Breast epithelium (tissue), 3 donors: ENCODE results near the gene LEP.

Experiments used
- POLR2AphosphoS5 ChIP-seq, 3 donors: sonication (generic); formaldehyde crosslinking; IDR thresholded peaks; one replicate each; pipeline ENCODE4 v1.6.1; 2017; ENCODE audit warnings: antibody characterized with exemption in 3 of 3
- TF ChIP-seq, protein P1 (sequence below), 3 donors: fragments of 450-650 bp; IDR thresholded peaks; one replicate each; pipeline ENCODE4 v1.5.1; 2016 to 2017; ENCODE audit warnings: antibody characterized with exemption in 3 of 3, mild to moderate bottlenecking in 3 of 3, moderate library complexity in 3 of 3

GRCh38 chr7:128243273-128243672 lies 2.2 kb downstream of the LEP start:
- TF ChIP-seq, protein P1, sequence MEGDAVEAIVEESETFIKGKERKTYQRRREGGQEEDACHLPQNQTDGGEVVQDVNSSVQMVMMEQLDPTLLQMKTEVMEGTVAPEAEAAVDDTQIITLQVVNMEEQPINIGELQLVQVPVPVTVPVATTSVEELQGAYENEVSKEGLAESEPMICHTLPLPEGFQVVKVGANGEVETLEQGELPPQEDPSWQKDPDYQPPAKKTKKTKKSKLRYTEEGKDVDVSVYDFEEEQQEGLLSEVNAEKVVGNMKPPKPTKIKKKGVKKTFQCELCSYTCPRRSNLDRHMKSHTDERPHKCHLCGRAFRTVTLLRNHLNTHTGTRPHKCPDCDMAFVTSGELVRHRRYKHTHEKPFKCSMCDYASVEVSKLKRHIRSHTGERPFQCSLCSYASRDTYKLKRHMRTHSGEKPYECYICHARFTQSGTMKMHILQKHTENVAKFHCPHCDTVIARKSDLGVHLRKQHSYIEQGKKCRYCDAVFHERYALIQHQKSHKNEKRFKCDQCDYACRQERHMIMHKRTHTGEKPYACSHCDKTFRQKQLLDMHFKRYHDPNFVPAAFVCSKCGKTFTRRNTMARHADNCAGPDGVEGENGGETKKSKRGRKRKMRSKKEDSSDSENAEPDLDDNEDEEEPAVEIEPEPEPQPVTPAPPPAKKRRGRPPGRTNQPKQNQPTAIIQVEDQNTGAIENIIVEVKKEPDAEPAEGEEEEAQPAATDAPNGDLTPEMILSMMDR (IDR thresholded peaks at IDR 0.05): no peak
- no peak for TF ChIP-seq POLR2AphosphoS5 (IDR thresholded peaks at IDR 0.05)
